ENCODE data around the gene SNAP25.

SNAP25 gene

GRCh38 chr20:10261702-10262101 lies 43.1 kb downstream of the SNAP25 start:
- in situ Hi-C loops (cut with HindIII; ENCODE audit: low sequenced_read_pairs): no loop called here

DNA sequence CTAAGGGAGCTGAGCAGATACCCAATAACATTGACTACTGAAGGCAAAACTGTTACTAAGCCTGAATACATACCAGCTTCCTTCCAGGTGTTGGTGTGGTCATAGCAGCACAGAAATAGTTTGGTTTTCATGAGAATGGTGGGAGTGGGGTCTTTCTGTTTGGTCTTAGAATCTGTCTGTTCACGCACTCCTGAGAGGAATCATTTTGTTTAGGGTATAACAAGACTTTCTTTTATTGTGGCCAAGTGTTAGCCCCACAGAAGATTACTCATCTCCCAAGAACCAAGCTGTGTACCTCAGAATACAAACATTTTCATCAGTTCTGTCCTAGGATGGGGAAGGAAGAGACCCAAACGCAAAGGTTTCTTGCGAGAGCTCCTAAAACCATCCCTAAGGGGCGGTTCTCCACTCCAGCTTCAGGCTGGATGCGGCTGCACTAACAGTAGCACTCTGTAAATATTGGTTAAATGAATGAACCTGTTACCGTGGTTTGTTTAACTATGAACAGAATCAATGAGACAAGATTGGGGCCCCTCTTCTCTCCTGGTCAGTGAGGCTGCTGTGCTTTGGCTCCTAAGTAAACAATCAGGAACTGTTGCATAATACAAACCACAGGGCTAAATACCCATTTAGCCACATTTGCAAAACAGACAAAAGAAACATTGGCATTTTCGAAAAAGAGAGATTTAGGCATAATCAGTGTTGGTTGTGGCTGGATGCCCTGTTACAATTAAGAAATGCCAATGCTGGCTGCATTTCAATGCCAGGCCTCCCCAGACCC lies 44.9 kb downstream of the SNAP25 start:
- in situ Hi-C loops (cut with HindIII; ENCODE audit: low sequenced_read_pairs): no loop called here

DNA sequence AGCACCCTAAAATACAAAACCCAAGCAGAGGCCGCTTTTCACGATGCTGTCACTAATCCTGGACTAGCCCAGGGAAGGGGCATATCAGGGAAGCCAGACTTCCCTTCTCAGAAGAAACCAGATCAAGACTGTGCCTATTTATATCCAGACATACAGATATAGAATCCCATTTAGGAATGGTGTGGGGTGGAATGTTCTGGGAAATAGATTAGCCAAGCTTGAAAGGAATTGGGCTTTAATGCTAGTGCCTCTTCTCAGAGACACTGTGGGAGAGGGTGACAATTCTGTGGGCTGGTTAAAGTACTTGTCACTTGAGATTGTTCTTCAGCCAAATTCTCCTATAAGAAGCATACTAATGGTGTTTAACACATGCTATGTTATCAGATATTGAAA lies 45.5 kb downstream of the SNAP25 start:
- in situ Hi-C loops (cut with HindIII; ENCODE audit: low sequenced_read_pairs): no loop called here

DNA sequence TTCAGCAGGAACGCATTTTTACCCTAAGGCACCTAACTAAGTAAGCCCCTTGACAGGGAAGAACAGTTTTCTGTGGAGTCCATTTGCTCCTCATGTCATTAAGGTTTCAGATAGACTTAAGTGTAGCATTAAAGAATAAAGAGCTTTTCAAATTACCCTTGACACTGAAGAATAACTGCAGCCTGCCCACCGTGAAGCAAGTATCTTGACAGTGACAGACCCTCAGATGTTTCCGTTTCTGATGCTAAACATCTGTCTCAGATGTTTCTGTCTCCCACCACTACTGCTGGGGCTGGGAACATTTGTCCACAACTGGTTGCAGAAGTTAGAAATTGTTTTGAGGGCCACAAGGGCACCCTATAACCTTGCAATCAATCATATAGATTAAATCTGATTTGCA lies 50.0 kb downstream of the SNAP25 start:
- in situ Hi-C loops (cut with HindIII; ENCODE audit: low sequenced_read_pairs): no loop called here

DNA sequence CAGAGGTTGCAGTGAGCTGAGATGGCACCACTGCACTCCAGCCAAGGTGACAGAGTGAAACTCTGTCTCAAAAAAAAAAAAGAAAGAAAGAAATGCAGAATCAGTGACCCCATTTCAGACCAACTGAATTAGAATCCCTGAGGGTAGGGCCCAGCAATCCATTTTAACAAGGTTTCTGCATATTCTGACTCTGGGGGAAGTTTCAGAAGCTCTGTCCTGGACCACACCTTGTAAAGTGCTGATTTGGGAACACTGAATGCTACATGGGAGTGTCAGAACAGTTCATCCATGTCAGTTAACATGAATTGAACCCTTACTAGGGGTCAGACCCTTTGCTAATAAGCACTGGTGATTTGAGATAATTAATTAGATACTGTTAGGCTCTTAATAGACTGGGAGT lies 52.0 kb downstream of the SNAP25 start:
- in situ Hi-C loops (cut with HindIII; ENCODE audit: low sequenced_read_pairs): no loop called here

DNA sequence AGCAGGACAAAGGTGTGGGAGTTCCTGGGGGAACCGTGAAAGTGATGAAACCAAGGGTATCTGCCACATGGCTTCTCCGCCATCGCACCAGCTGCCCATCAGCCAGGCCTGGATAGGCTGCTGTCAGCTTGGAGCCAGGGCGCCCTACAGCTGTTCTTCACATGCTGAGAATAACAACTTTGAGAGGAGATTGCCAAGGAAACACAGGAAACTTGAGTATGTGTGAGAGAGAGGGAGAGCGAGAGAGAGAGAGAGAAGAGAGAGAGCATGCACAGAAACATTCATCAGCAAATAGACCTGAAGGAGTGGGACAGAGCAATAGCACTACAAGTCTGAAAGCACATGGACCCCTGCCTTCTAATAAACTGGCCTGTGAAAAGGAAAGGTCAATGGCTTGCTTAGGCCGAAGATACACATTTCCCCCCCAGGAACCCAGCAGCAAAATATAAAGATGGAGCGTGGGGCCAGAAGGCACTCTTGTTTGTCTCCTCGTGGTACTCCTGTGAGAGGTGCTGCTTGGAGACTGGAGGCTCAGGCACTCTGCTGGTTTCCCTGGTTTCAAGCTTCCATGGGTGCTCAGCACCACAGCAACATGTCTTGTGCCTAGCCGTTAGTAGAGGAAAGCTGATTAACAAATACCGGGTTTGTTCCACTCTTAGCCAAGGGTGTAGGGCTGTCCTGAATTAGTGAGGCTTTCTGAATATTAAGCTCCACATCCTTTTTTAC lies 53.0 kb downstream of the SNAP25 start:
- in situ Hi-C loops (cut with HindIII; ENCODE audit: low sequenced_read_pairs): no loop called here

- in situ Hi-C loops (cut with HindIII; ENCODE audit: low sequenced_read_pairs): loop anchor here (25.0 kb wide), 1 partner anchor 640 kb away; no protein-coding TSS in a partner anchor
Observed at GRCh38 chr20:10276878-10277580, 58.4 kb downstream of the SNAP25 start.

GRCh38 chr20:10277616-10278015 lies 59.0 kb downstream of the SNAP25 start:
- in situ Hi-C loops (cut with HindIII; ENCODE audit: low sequenced_read_pairs): loop anchor here (25.0 kb wide), 1 partner anchor 640 kb away; no protein-coding TSS in a partner anchor

GRCh38 chr20:10278412-10278811 lies 59.8 kb downstream of the SNAP25 start:
- in situ Hi-C loops (cut with HindIII; ENCODE audit: low sequenced_read_pairs): loop anchor here (25.0 kb wide), 1 partner anchor 641 kb away; no protein-coding TSS in a partner anchor

GRCh38 chr20:10280018-10280908 lies 61.6 kb downstream of the SNAP25 start:
- in situ Hi-C loops (cut with HindIII; ENCODE audit: low sequenced_read_pairs): loop anchor here (25.0 kb wide), 1 partner anchor 643 kb away; no protein-coding TSS in a partner anchor

GRCh38 chr20:10281911-10282310 lies 63.3 kb downstream of the SNAP25 start:
- in situ Hi-C loops (cut with HindIII; ENCODE audit: low sequenced_read_pairs): loop anchor here (25.0 kb wide), 1 partner anchor 645 kb away; no protein-coding TSS in a partner anchor

DNA sequence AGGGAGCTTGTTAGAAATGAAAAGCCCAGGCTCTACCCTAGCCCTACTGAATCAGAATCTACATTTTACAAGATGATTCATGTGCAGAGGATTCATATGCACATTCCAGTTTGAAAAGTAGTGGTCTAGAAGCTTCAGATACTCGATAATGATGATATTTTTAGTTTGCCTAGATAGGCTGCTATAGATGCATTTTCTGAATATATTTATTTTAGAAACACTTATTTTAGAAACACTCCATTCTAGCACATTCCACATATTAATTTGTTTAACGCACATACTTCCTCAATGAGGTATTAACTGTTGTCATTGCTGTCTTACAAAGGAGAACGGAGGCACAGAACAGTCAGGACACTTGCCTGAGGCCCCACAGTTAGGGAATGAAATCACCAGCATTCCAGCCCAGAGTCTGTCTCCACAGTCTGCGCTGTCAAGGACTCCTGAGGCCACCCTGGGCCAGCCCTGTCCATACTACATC lies 64.4 kb downstream of the SNAP25 start:
- in situ Hi-C loops (cut with HindIII; ENCODE audit: low sequenced_read_pairs): loop anchor here (25.0 kb wide), 1 partner anchor 646 kb away; no protein-coding TSS in a partner anchor

GRCh38 chr20:10286356-10286755 lies 67.7 kb downstream of the SNAP25 start:
- in situ Hi-C loops (cut with HindIII; ENCODE audit: low sequenced_read_pairs): loop anchor here (25.0 kb wide), 1 partner anchor 649 kb away; no protein-coding TSS in a partner anchor

DNA sequence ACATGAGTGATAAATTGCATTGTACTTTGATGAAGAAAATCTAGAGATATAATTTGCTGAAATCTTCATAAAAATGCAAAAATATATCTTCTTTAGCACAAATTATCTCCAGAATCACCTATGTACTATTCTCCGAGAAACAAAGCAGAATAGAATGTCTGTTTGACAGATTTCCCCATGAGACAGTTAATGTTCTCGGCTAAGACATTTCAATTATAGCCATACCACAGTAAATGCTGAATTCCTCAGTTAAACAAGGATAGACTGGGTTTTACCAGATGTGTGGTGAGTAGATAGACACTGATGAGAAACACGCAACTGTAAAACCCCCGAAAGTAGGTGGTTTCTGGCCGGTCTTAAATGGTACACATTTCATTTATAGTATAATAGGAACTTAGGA lies 69.8 kb downstream of the SNAP25 start:
- in situ Hi-C loops (cut with HindIII; ENCODE audit: low sequenced_read_pairs): loop anchor here (25.0 kb wide), 1 partner anchor 651 kb away; no protein-coding TSS in a partner anchor

DNA sequence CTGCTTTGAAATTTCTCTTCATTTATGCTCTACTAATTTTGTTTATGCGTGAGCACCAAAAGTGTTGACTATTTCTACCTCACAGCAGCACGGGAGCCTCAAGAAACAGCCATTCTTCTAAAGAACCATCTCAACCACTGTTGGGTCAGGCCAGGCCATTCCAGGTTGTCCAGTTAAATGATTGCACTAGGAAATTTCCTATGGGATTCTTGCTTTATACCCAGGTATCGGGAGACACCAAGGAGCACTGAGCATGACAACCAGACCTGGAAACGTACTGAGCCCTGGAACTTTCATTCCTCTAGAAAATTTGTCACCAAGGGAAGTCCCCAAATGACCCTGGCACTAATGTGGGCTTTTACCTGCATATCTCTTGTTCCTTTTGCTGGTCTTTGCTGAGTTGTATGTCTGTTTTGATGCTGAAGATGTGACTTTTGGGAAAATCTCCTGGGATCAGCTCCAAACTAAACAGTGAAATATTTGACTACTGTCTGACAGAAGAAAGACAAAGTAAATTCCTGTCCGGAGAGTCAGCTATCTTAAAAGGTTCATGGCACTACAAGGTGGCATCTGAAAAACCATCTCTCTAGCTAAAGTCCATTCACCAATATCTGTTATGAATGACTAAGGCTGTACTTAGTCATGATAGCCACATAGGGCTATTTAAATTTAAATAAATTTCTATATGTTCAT lies 70.5 kb downstream of the SNAP25 start:
- in situ Hi-C loops (cut with HindIII; ENCODE audit: low sequenced_read_pairs): loop anchor here (25.0 kb wide), 1 partner anchor 652 kb away; no protein-coding TSS in a partner anchor

DNA sequence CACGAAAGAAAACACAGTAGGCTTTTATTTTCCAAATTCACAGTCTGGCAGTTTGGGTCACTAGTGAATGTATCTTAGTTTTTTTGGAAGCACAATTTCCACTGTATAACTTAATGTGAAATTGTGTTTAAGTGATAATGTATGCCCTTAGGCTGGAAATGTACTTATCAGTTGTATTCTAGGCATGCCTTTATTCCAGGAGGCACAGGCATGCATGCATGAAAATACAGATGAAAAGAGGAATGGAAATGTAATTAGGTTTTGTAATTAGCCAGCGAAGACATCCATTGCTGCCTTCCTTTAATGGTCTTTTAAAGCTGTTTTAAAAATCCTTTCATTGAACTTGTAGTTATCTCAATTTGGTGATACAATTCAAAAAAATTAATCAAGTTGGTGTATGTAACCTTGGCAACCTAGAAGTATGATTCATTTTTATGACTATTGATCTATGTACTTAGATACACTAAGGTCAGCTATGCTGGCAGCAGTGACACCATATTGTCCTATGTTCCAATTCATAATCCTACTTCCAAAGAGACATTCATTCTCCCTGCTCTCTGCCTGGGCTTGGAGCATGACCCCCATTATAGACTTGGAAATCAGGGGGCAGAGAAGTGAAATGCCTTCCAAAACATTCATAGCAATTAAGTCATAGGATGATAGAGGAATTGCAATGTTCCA lies 73.1 kb downstream of the SNAP25 start:
- in situ Hi-C loops (cut with HindIII; ENCODE audit: low sequenced_read_pairs): loop anchor here (25.0 kb wide), 1 partner anchor 654 kb away; no protein-coding TSS in a partner anchor

- in situ Hi-C loops (cut with HindIII; ENCODE audit: low sequenced_read_pairs): loop anchor here (25.0 kb wide), 1 partner anchor 660 kb away; no protein-coding TSS in a partner anchor
Observed at GRCh38 chr20:10297223-10297622, 78.6 kb downstream of the SNAP25 start.

GRCh38 chr20:10297684-10298240 lies 79.1 kb downstream of the SNAP25 start:
- in situ Hi-C loops (cut with HindIII; ENCODE audit: low sequenced_read_pairs): loop anchor here (25.0 kb wide), 1 partner anchor 660 kb away; no protein-coding TSS in a partner anchor

Measured in endothelial cell of hepatic sinusoid (primary cell).